Osteocyte (in vitro differentiated cells): ENCODE measurements around the gene FBL. TPM values are rescaled to one million over a fixed set of nuclear protein-coding genes. Genes with fewer than 3 reads are reported as not detected.

Experiments used
- DNase-seq: peaks from one replicate; pipeline ENCODE4 v3.0.0; 2021; ENCODE audit warnings: mixed read lengths; ENCODE audit not compliant: unreplicated experiment; ENCODE audit errors: extremely low spot score
- H3K27ac Mint-ChIP-seq: one replicate; pipeline ENCODE4 v1.8.0; 2021; ENCODE audit warnings: mild to moderate bottlenecking, mixed read lengths; ENCODE audit not compliant: unreplicated experiment
- H3K27me3 Mint-ChIP-seq: one replicate; pipeline ENCODE4 v1.8.0; 2021; ENCODE audit warnings: mixed read lengths; ENCODE audit not compliant: unreplicated experiment
- H3K36me3 Mint-ChIP-seq: one replicate; pipeline ENCODE4 v1.8.0; 2021; ENCODE audit warnings: mixed read lengths; ENCODE audit not compliant: unreplicated experiment
- H3K4me1 Mint-ChIP-seq: one replicate; pipeline ENCODE4 v1.8.0; 2021; ENCODE audit warnings: mixed read lengths; ENCODE audit not compliant: unreplicated experiment
- H3K4me3 Mint-ChIP-seq: one replicate; pipeline ENCODE4 v1.8.0; 2021; ENCODE audit warnings: mild to moderate bottlenecking, moderate library complexity, mixed read lengths; ENCODE audit not compliant: unreplicated experiment
- H3K9me3 Mint-ChIP-seq: one replicate; pipeline ENCODE4 v1.8.0; 2021; ENCODE audit warnings: mixed read lengths; ENCODE audit not compliant: unreplicated experiment
- CTCF ChIP-seq: fragments of 200-600 bp; sonication (generic); IDR thresholded peaks from 2 replicates; pipeline ENCODE4 v1.5.0; 2021; ENCODE audit warnings: antibody characterized with exemption, mild to moderate bottlenecking, moderate library complexity
- total RNA-seq: library from RNA; stranded (reverse); gene quantifications from 2 replicates; pipeline ENCODE4 v1.2.1, GENCODE V29; 2021

FBL gene
- total RNA-seq, 1 donor from 2014 or later = 161 TPM

DNA sequence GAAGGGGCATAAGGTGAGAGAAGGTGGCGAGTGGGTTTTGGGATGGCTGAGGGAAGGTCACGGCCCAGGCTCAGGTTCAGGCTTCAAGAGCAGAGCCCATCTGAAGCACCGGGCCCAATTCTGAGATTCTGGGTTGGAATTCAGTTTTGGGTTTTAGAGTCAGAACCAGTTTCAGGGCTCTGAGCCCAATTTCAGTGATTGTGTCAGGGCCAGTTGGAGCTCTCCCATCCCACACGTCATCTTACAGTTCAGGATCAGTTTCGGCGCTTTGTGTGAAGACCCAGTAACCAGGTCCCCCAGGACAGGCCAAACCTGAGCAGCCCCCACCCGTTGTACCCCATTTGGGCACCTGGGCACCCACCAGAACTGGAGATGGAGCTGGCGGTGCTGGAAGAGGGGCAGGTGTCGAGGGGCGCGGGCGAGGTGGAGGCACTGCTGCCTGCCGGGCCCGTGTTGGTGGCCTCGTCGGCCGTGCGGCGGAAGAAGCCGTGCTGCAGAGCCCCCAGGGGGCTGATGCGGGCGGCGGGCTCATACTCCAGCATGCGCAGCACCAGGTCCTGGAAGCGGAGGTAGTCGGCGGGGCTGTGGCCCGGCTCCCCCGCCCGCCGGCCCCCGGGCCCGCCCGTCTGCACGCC is 19.8 kb downstream of the FBL start:
- Mint-ChIP-seq H3K36me3 (peaks cover 34% of the 10 kb centered on the region), H3K27me3 (no peaks in the 10 kb centered on the region), H3K4me3 (no peak overlapping the region), H3K9me3 (no peaks in the 10 kb centered on the region), H3K4me1 (no peaks in the 10 kb centered on the region), H3K27ac (no peak overlapping the region)
- DNase-seq = no peak
- TF ChIP-seq CTCF = no peak

DNA sequence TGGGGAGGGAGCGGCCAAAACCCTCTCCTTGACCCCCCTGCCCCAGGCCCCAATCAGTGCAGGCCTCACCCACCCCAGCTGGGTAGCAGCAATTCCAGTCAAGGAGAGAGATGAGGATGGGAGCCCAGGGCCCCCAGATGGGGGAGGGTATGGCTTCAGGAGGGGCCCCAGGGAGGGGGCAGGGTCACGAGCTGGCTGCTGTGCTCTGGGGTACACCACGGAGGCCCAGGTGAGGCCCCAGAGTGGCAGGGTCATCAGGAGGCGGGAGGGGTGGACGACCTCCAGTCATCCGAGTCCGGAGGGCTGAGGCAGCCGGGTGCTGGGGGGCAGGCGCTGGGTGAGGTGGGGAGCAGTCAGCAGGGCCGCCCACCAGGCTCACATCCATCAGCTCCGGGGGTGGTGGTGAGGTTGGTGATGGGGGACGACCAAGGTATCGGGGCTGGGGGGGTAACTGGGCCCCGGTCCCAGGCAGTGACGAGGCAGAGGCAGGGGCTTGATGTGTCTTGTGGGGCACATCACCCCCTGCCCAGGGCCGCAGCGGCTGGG is 20.6 kb downstream of the FBL start:
- peaks cover 27% of the 10 kb centered on the region for H3K36me3 Mint-ChIP-seq
- no peak for DNase-seq
- TF ChIP-seq CTCF = no peak

DNA sequence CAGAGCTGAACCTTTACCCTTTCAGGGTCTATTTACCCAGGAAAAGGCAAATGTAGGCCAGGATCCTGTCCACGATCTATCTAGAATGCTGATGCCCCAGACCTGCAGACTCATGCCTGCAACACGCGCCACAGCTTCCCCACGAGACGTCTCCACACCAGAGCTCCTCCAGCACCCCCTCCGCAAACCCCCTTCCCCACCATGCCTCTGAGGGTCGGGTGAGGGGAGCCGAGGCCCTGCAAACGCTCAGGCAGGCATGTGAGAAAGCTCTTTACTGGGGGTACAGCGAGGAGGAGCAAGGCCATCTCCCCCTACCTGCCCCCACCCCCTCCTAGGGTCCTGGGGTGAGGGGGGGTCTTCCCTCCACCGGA is 21.1 kb downstream of the FBL start:
- Mint-ChIP-seq H3K4me1 (no peaks in the 10 kb centered on the region), H3K4me3 (no peak overlapping the region), H3K27ac (no peak overlapping the region), H3K36me3 (peaks cover 22% of the 10 kb centered on the region), H3K27me3 (no peaks in the 10 kb centered on the region), H3K9me3 (no peaks in the 10 kb centered on the region)
- DNase-seq = no peak
- no peak for TF ChIP-seq CTCF

More for the DNA sequence above, 20.6 kb downstream of the FBL start:
- Mint-ChIP-seq H3K4me3 (no peak overlapping the region), H3K4me1 (no peaks in the 10 kb centered on the region), H3K9me3 (no peaks in the 10 kb centered on the region), H3K27me3 (no peaks in the 10 kb centered on the region), H3K27ac (no peak overlapping the region)

DNA sequence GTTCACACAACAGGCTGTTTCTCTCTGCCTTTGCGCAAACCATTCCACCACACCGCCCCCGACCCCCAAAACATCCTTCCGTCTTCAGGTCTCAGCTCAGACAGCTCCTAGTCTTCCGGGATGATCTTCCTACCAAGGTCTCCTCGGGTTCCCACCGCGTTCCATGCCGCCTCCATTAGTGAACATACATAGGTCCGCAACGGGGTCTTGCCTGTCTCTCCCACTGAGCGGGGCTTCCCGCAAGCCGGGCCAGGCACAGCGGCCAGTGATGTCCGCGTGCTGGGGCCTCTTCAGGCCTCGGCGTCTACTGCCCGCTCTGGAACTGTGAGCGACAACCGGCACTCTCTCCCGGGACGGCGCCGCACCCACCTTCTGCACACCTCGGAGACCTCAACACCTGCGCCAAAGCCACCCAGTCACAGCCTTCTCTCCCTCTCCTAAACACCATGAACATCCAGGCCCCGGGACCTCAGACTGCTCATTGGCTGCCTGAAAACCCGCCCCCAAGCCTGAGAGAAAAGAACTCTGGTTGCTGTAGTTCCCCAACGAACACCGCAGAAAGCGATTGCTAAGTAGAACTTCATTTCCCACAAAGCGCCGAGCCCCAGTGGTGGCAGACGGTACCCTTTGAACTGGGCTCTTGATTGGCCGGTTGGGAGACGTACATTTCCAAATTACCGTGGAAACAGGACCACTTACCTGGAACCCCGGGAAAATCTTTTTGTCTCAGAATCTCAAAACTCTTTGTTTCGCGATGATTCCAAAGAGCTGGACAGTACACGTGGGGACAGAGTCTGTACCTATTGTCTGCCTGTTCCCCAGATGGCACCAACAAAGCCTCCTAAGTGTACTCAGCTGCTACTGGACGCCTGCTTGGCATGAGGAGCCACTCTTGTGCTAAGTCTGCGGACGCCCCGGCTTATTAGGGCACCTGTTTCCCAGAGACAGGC is 21.8 kb downstream of the FBL start:
- H3K4me3 Mint-ChIP-seq = no peak overlapping the region
- no peaks in the 10 kb centered on the region for H3K27me3 Mint-ChIP-seq
- TF ChIP-seq CTCF = no peak
- peaks cover 19% of the 10 kb centered on the region for H3K36me3 Mint-ChIP-seq
- H3K27ac Mint-ChIP-seq = no peak overlapping the region
- DNase-seq = peak; percentile 92
- H3K4me1 Mint-ChIP-seq = no peaks in the 10 kb centered on the region
- no peaks in the 10 kb centered on the region for H3K9me3 Mint-ChIP-seq

DNA sequence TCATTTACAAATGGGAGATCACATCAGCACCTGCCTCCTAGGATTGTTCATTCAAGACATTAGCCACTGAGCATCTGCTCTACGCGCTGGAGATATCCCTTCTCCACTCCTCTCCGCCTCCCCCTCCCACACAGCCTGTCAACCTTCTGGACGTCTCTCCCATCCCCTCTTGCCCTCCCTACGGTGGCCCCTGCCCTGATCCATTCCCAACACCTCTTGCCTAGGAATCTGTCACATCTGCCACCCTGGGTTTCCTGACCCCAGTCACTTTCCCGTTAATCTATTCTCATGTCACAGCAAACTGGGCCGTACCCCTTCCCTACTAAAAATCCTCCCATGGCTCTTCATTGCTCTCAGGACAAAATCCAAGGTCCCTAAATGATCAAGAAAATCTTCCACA is 22.5 kb downstream of the FBL start:
- no peak for DNase-seq
- H3K36me3 Mint-ChIP-seq = peaks cover 14% of the 10 kb centered on the region
- no peaks in the 10 kb centered on the region for H3K9me3 Mint-ChIP-seq
- no peak overlapping the region for H3K27ac Mint-ChIP-seq
- no peak for TF ChIP-seq CTCF
- no peaks in the 10 kb centered on the region for H3K4me1 Mint-ChIP-seq
- H3K27me3 Mint-ChIP-seq = no peaks in the 10 kb centered on the region
- H3K4me3 Mint-ChIP-seq = no peak overlapping the region
